Neutrophil (primary cell): Measurements from ENCODE around the gene CXCL5.
"Not testable (repeated sequence)": the region's sequence is repeated elsewhere in the genome, so short reads cannot be mapped to it uniquely, and the experiment has no call there.

Experiments used
- H3K27ac ChIP-seq: fragments of 200-600 bp; sonication (generic); 2 replicates; pipeline ENCODE4 v1.5.1; 2016; ENCODE audit warnings: mild to moderate bottlenecking, moderate library complexity
- H3K27me3 ChIP-seq: fragments of 200-600 bp; sonication (generic); 2 replicates; pipeline ENCODE4 v1.6.0; 2016; ENCODE audit warnings: mild to moderate bottlenecking
- H3K36me3 ChIP-seq: fragments of 200-600 bp; sonication (generic); 2 replicates; pipeline ENCODE4 v1.5.1; 2017
- H3K4me1 ChIP-seq, 2 experiments: fragments of 200-600 bp in 1 of 2; sonication (generic) in 1 of 2; 1 replicate in 1 of 2; 2 replicates in 1 of 2; pipeline versions ENCODE4 v1.5.1 to v1.6.1; 2013 to 2016; ENCODE audit warnings: low read depth in 1 of 2, low read length in 1 of 2, mild to moderate bottlenecking in 1 of 2, moderate library complexity in 1 of 2; ENCODE audit not compliant: control insufficient read depth in 1 of 2, insufficient read depth in 1 of 2
- H3K4me3 ChIP-seq, 2 experiments: fragments of 200-600 bp in 1 of 2; sonication (generic) in 1 of 2; 1 replicate in 1 of 2; 2 replicates in 1 of 2; pipeline ENCODE4 v1.5.1; 2013 to 2016; ENCODE audit warnings: low read depth in 1 of 2, low read length in 1 of 2, mild to moderate bottlenecking in 1 of 2, moderate library complexity in 1 of 2
- H3K9me3 ChIP-seq: fragments of 200-600 bp; sonication (generic); 2 replicates; pipeline ENCODE4 v1.5.1; 2016
- TF ChIP-seq, protein P1 (sequence below): fragments of 200-600 bp; sonication (generic); IDR thresholded peaks from 2 replicates; pipeline ENCODE4 v1.5.1; 2016; ENCODE audit warnings: antibody characterized with exemption

CXCL5 gene

DNA sequence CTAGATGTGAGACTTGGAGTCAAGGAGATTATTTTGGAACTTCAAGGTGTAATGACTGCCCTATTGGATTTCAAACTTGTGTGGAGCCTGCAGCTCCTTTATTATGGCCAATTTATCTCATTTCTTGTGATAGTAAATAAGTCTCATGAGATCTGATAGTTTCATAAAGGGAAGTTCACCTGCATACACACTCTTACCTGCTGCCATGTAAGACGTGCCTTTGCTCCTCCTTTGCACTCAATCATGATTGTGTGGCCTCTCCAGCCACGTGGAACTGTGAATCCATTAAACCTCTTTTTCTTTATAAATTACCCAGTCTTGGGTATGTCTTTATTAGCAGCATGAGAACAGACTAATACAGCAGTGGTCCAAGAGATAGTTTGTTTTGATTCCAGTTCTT is 35.8 kb downstream of the CXCL5 start:
- peaks cover 0 to 3% of the 10 kb centered on the region in 2 experiments for H3K4me1 ChIP-seq
- no peaks in the 10 kb centered on the region for H3K9me3 ChIP-seq
- no peak overlapping the region for H3K4me3 ChIP-seq
- TF ChIP-seq, protein P1, sequence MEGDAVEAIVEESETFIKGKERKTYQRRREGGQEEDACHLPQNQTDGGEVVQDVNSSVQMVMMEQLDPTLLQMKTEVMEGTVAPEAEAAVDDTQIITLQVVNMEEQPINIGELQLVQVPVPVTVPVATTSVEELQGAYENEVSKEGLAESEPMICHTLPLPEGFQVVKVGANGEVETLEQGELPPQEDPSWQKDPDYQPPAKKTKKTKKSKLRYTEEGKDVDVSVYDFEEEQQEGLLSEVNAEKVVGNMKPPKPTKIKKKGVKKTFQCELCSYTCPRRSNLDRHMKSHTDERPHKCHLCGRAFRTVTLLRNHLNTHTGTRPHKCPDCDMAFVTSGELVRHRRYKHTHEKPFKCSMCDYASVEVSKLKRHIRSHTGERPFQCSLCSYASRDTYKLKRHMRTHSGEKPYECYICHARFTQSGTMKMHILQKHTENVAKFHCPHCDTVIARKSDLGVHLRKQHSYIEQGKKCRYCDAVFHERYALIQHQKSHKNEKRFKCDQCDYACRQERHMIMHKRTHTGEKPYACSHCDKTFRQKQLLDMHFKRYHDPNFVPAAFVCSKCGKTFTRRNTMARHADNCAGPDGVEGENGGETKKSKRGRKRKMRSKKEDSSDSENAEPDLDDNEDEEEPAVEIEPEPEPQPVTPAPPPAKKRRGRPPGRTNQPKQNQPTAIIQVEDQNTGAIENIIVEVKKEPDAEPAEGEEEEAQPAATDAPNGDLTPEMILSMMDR = no peak
- H3K27me3 ChIP-seq = no peaks in the 10 kb centered on the region
- no peaks in the 10 kb centered on the region for H3K36me3 ChIP-seq
- H3K27ac ChIP-seq = no peak overlapping the region

DNA sequence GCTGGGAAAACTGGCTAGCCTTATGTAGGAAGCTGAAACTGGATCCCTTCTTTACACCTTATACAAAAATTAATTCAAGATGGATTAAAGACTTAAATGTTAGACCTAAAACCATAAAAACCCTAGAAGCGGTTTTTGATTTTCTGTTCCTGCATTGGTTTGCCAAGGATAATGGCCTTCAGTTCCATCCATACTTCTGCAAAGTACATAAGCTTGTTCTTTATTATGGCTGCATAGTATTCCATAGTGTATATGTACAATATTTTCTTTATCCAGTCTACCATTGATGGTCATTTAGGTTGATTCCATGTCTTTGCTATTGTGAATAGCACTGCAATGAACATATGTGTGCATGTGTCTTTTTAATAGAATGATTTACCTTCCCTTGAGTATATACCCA is 39.4 kb downstream of the CXCL5 start:
- not testable (repeated sequence) for H3K4me1 ChIP-seq, H3K4me3 ChIP-seq, H3K27me3 ChIP-seq, H3K36me3 ChIP-seq, H3K9me3 ChIP-seq, H3K27ac ChIP-seq

DNA sequence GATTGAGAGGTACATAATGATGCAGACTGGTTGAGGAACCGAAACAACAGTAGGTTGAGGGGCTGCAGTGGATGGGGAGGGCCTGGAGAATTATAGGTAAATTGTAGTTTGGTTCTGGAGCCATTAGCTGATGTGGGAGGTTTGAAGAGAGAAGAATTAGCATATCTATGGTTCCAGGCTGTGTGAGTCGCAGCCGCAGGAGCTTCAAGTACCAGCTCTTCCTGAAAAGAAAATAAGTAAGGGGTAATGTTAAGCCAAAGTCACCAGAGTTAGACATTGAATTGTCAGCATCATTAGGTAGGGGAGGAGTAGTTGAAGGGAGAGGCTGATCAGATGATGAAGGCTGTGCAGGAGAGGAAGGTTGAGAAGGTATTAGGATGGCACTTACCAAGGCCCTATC is 46.1 kb downstream of the CXCL5 start:
- Histone ChIP-seq H3K27ac (no peak overlapping the region), H3K9me3 (no peaks in the 10 kb centered on the region), H3K36me3 (no peaks in the 10 kb centered on the region), H3K4me1 (peaks cover 3 to 6% of the 10 kb centered on the region in 2 experiments), H3K4me3 (no peak overlapping the region), H3K27me3 (peaks cover under 1% of the 10 kb centered on the region)
- TF ChIP-seq, protein P1 = no peak

DNA sequence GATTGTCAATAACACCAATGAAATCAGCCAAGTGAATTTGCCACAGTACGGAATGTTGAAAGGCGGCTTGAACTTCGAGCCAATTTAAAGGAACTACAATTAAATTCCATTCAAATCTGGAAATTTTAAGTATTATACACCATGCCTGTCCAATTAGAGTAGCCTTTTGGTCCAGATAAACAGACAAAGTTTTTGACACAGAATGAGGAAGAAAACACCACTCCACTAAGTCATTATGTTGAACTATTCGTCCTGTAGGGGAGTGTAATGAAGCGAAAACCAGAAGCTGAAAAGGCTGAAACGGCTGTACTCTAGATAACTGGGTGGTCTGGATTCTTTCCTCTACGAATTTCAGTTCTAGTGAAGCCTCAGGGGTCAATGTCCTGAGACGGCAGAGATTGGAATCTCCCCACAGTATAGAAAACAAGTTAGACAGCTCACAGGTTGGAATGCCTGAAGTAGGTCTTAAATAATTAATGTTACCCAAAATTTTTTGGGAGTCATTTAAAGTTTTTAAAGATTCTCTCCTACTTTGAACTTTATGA is 48.0 kb downstream of the CXCL5 start:
- H3K9me3 ChIP-seq, H3K36me3 ChIP-seq, H3K4me3 ChIP-seq, H3K4me1 ChIP-seq, H3K27ac ChIP-seq: not testable (repeated sequence)
- H3K27me3 ChIP-seq = peaks cover 19% of the 10 kb centered on the region

DNA sequence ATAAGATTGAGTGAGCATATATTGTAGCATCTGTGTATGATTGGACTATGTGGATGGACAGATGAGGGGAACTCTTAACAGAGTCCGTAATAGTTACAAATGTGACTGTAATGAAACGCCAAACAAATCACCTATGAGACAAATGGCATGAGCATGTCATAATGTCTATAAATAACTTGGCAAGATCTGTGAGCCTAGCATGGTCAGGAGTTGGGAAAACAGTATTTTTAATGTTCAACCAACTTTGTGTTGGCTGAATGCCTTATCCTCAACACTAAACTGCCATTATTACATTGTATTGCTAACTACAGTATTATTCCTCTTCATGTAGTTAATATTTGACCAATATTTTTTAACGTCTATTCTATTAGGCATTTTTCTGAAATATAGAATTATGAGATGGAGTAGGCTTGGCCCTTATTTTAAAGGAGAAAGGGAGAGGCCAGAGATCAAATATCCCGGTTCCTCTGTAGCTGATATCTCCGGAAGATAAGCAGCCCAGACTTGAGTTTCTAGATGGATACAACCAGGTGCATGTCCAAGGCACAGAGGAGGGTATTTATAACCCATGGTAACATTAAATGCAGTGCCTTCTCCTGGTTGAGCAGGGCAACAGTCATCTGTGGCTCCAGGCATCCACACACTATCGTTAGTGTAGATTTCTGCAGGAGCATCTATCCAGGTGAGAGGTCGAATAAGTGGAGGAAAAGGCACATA is 49.3 kb downstream of the CXCL5 start:
- peaks cover 32% of the 10 kb centered on the region for H3K27me3 ChIP-seq
- peaks cover 8 to 10% of the 10 kb centered on the region in 2 experiments for H3K4me1 ChIP-seq
- no peaks in the 10 kb centered on the region for H3K9me3 ChIP-seq
- TF ChIP-seq, protein P1 = no peak
- H3K4me3 ChIP-seq = no peak overlapping the region
- H3K27ac ChIP-seq = no peak overlapping the region
- H3K36me3 ChIP-seq = no peaks in the 10 kb centered on the region

DNA sequence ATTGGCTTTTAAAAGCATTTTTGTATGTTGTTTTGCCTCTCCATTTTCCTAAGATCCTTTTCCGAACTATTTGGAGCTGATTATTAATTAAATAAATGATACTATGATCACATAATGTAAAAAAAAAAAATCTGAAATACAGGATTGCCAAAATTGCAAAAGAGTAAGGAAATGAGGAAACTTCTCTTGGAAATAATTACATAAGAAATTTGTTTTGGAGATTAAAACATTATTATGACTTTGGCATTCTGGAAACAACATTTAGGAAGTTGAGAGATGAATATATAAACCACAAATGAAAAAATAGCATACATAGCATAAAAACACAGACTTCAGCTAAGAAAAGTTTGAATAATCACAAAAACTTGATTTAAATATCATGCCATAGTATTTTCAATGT is 50.2 kb downstream of the CXCL5 start:
- Histone ChIP-seq H3K4me1 (peaks cover 8 to 14% of the 10 kb centered on the region in 2 experiments), H3K27me3 (peaks cover 41% of the 10 kb centered on the region), H3K9me3 (no peaks in the 10 kb centered on the region), H3K36me3 (no peaks in the 10 kb centered on the region), H3K27ac (no peak overlapping the region), H3K4me3 (no peak overlapping the region)
- TF ChIP-seq, protein P1 = no peak
